Activated CD4-positive, alpha-beta memory T cell treated with anti-CD3 and anti-CD28 coated beads, Interleukin-2, amount 10 ng/mL, durations not matched to agents 7 days and 5 days (primary cell): ENCODE measurements around the gene ZSWIM5. TPM values are rescaled to one million over a fixed set of nuclear protein-coding genes. Genes with fewer than 3 reads are reported as not detected.

Experiments used
- CTCF ChIA-PET: fragments of 350-600 bp; sonication (Branson Sonifier 250); formaldehyde crosslinking; loops from one replicate; lab custom pipeline; 2021; ENCODE audit warnings: antibody characterized with exemption, inconsistent platforms; lab: Charles Lee
- POLR2A ChIA-PET: fragments of 350-600 bp; sonication (Branson Sonifier 250); formaldehyde crosslinking; loops from one replicate; lab custom pipeline; 2021; ENCODE audit warnings: antibody characterized with exemption; lab: Charles Lee
- DNase-seq: peaks from one replicate; pipeline ENCODE4 v3.0.0-alpha.2; 2020
- H3K27ac Mint-ChIP-seq: one replicate; pipeline ENCODE4 v1.8.0; 2021; ENCODE audit warnings: mild to moderate bottlenecking, mixed read lengths
- H3K27me3 Mint-ChIP-seq: one replicate; pipeline ENCODE4 v1.8.0; 2021; ENCODE audit warnings: mixed read lengths
- H3K36me3 Mint-ChIP-seq: one replicate; pipeline ENCODE4 v1.8.0; 2021; ENCODE audit warnings: low read depth, mixed read lengths
- H3K4me1 Mint-ChIP-seq: one replicate; pipeline ENCODE4 v1.8.0; 2021; ENCODE audit warnings: mixed read lengths
- H3K4me3 Mint-ChIP-seq: one replicate; pipeline ENCODE4 v1.8.0; 2021; ENCODE audit warnings: mild to moderate bottlenecking, mixed read lengths
- H3K9me3 Mint-ChIP-seq: one replicate; pipeline ENCODE4 v1.8.0; 2021; ENCODE audit warnings: mixed read lengths
- total RNA-seq, 2 experiments: library from RNA; stranded (reverse); gene quantifications; one replicate each; pipeline ENCODE4 v1.2.3, GENCODE V29; 2021

Gene ZSWIM5
- total RNA-seq, 2 experiments from 2014 or later: 0.30 to 0.38 TPM

DNA sequence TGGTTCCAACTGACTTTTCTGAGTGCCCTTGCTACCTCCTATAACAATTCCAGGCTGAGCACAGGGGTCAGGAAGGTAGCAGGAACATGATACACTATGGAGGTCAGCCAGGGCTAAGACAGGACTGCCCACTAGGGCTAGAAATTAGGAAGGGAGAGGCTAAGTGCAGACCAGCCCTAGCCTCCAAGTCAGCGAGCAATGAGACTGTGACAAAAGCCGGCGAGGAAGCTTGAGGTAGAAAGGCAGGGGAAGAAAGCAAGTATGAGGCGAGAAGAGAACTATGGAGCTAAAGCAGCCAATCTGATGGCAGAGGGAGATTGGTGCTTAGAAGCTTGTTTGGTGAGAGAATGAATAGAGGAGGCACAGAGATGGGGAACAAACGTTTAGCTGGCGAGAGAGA lies 189.6 kb downstream of the ZSWIM5 start:
- no peak for DNase-seq
- POLR2A ChIA-PET: interaction anchor here (2.5 kb wide), 1 partner anchor 286 kb away, joined by 10 read pairs; no protein-coding TSS in a partner anchor
- H3K27ac Mint-ChIP-seq: no peak overlapping the region
- no peak overlapping the region for H3K4me3 Mint-ChIP-seq
- H3K36me3 Mint-ChIP-seq: peaks cover 7% of the 10 kb centered on the region
- H3K4me1 Mint-ChIP-seq: peaks cover 26% of the 10 kb centered on the region
- no peaks in the 10 kb centered on the region for H3K9me3 Mint-ChIP-seq
- no peaks in the 10 kb centered on the region for H3K27me3 Mint-ChIP-seq
- CTCF ChIA-PET: interaction anchor here (10.6 to 12.8 kb wide), 2 partner anchors 285 to 475 kb away, joined by 104 to 331 read pairs; partner anchors contain the start of gene TESK2

GRCh38 chr1:45016090-45016697 lies 190.2 kb downstream of the ZSWIM5 start:
- Mint-ChIP-seq H3K4me3 (no peak overlapping the region), H3K27ac (no peak overlapping the region), H3K9me3 (no peaks in the 10 kb centered on the region), H3K4me1 (peaks cover 32% of the 10 kb centered on the region), H3K27me3 (no peaks in the 10 kb centered on the region), H3K36me3 (peaks cover 7% of the 10 kb centered on the region)
- ChIA-PET POLR2A (no interaction called here), CTCF (interaction anchor here (0.6 to 12.8 kb wide), 3 partner anchors 15 to 475 kb away, joined by 4 to 331 read pairs (median 104); partner anchors contain the start of gene TESK2)
- no peak for DNase-seq

GRCh38 chr1:45015683-45016082 lies 190.7 kb downstream of the ZSWIM5 start:
- Mint-ChIP-seq H3K9me3 (no peaks in the 10 kb centered on the region), H3K27me3 (no peaks in the 10 kb centered on the region), H3K27ac (no peak overlapping the region), H3K36me3 (peaks cover 7% of the 10 kb centered on the region), H3K4me3 (no peak overlapping the region), H3K4me1 (peaks cover 32% of the 10 kb centered on the region)
- ChIA-PET CTCF (interaction anchor here (0.6 to 12.8 kb wide), 4 partner anchors 15 to 476 kb away, joined by 4 to 331 read pairs (median 56); partner anchors contain the start of genes MUTYH, TESK2 and TOE1), POLR2A (no interaction called here)
- no peak for DNase-seq

DNA sequence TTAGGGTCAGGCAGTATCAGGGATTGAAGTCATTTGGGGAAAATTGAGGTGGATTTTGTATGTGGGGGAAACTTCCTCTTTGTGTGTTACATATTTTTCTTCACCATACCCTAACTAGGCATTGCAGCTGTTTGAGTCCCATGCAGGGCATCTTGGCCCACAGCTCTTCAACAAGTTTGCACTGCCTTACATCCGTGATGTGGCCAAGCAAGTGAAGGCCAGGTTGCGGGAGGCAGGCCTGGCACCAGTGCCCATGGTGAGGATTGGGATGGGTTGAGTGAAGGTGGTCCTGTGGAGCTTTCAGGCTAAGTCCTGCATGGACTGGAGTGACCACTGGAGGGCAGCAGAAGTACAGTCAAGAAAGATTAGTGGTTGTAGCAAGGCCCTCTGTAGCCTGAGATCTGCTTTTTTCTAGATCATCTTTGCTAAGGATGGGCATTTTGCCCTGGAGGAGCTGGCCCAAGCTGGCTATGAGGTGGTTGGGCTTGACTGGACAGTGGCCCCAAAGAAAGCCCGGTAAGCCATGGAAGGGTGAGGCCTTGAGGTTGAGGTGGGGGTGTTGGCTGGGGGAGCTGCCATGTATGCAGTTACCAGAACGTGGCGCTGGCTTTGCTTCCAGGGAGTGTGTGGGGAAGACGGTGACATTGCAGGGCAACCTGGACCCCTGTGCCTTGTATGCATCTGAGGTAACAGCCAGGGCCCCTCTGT lies 191.9 kb downstream of the ZSWIM5 start:
- peak overlapping the region; percentile 12 for H3K4me3 Mint-ChIP-seq
- no peaks in the 10 kb centered on the region for H3K9me3 Mint-ChIP-seq
- peak; percentile 81 for DNase-seq
- ChIA-PET CTCF (interaction anchor here (0.6 to 12.8 kb wide), 21 partner anchors 16 to 554 kb away, joined by 3 to 331 read pairs (median 4); partner anchors contain the start of genes EIF2B3, MUTYH, PLK3 and TESK2), POLR2A (interaction anchor here (0.6 to 5.8 kb wide), 16 partner anchors 28 to 571 kb away, joined by 3 to 43 read pairs (median 4); partner anchors contain the start of genes EIF2B3, MUTYH, RNU5D-1 and RPS8)
- peaks cover 43% of the 10 kb centered on the region for H3K4me1 Mint-ChIP-seq
- no peaks in the 10 kb centered on the region for H3K27me3 Mint-ChIP-seq
- peak overlapping the region; percentile 13 for H3K27ac Mint-ChIP-seq
- peaks cover 7% of the 10 kb centered on the region for H3K36me3 Mint-ChIP-seq

DNA sequence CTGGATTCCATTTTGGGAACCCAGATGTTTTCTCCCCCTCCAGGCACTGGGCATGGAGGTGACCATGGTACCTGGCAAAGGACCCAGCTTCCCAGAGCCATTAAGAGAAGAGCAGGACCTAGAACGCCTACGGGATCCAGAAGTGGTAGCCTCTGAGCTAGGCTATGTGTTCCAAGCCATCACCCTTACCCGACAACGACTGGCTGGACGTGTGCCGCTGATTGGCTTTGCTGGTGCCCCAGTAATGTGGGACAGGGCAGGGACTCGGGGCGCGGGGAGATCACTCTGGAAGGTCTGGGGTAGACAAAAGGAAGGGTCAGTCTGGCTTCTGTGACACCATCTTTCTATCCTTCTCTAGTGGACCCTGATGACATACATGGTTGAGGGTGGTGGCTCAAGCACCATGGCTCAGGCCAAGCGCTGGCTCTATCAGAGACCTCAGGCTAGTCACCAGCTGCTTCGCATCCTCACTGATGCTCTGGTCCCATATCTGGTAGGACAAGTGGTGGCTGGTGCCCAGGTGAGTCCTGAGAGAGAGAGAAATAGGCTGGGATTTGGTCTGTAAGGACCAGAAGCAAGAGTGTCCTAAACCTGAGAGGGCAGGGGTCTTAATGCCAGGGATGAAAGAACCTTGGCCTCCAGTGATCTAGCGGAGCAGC lies 192.7 kb downstream of the ZSWIM5 start:
- peak overlapping the region; percentile 81 for H3K4me3 Mint-ChIP-seq
- H3K36me3 Mint-ChIP-seq: peaks cover 13% of the 10 kb centered on the region
- ChIA-PET CTCF (interaction anchor here (0.6 to 12.8 kb wide), 20 partner anchors 17 to 555 kb away, joined by 3 to 331 read pairs (median 5); partner anchors contain the start of genes EIF2B3, MUTYH, PLK3 and RNU5D-1), POLR2A (interaction anchor here (0.7 to 5.8 kb wide), 13 partner anchors 28 to 326 kb away, joined by 3 to 61 read pairs (median 6); partner anchors contain the start of genes EIF2B3, MUTYH, RNU5D-1 and RPS8)
- peaks cover 47% of the 10 kb centered on the region for H3K4me1 Mint-ChIP-seq
- no peak overlapping the region for H3K27ac Mint-ChIP-seq
- no peaks in the 10 kb centered on the region for H3K9me3 Mint-ChIP-seq
- DNase-seq: no peak
- no peaks in the 10 kb centered on the region for H3K27me3 Mint-ChIP-seq

- CTCF ChIA-PET: interaction anchor here (0.6 to 12.8 kb wide), 18 partner anchors 22 to 739 kb away, joined by 3 to 331 read pairs (median 12); partner anchors contain the start of genes EIF2B3, MUTYH, PLK3 and RNU5D-1
- Mint-ChIP-seq H3K27ac (peak overlapping the region; percentile 85), H3K36me3 (peaks cover 20% of the 10 kb centered on the region), H3K27me3 (no peaks in the 10 kb centered on the region), H3K4me1 (peaks cover 47% of the 10 kb centered on the region), H3K4me3 (peak overlapping the region; percentile 81), H3K9me3 (no peaks in the 10 kb centered on the region)
- DNase-seq: peak; percentile 32
- POLR2A ChIA-PET: interaction anchor here (0.8 to 5.8 kb wide), 23 partner anchors 16 to 571 kb away, joined by 3 to 76 read pairs (median 14); partner anchors contain the start of genes BTBD19, DYNLT4, EIF2B3 and HPDL
These were observed 193.6 kb downstream of the ZSWIM5 start for GRCh38 chr1:45012639-45013278.

GRCh38 chr1:45011837-45012638 lies 194.4 kb downstream of the ZSWIM5 start, which contains the start of gene UROD:
Gene UROD, plus strand, starts transcription at chr1:45012254. Its CDS starts 12 bp downstream, at chr1:45012266.
- peaks cover 25% of the 10 kb centered on the region for H3K36me3 Mint-ChIP-seq
- H3K4me3 Mint-ChIP-seq: peak within 1 kb of the TSS; percentile 81
- peak within 1 kb of the TSS; percentile 85 for H3K27ac Mint-ChIP-seq
- no peaks in the 10 kb centered on the region for H3K27me3 Mint-ChIP-seq
- ChIA-PET CTCF (interaction anchor here (0.8 to 12.8 kb wide), 19 partner anchors 21 to 488 kb away, joined by 3 to 331 read pairs (median 12); partner anchors contain the start of genes CCDC163, EIF2B3, MMACHC and MUTYH), POLR2A (interaction anchor here (0.8 to 5.8 kb wide), 42 partner anchors 9 to 677 kb away, joined by 3 to 76 read pairs (median 4); partner anchors contain the start of genes AKR1A1, ARMH1, BTBD19 and DYNLT4)
- H3K9me3 Mint-ChIP-seq: no peaks in the 10 kb centered on the region
- peaks cover 47% of the 10 kb centered on the region for H3K4me1 Mint-ChIP-seq
- peak; percentile 94 for DNase-seq

GRCh38 chr1:45010855-45011811 lies 195.3 kb downstream of the ZSWIM5 start, which contains the start of gene HECTD3:
Gene HECTD3, minus strand, starts transcription at chr1:45011324. Its CDS starts 67 bp downstream, at chr1:45011257.
- Mint-ChIP-seq H3K9me3 (no peaks in the 10 kb centered on the region), H3K4me1 (peaks cover 47% of the 10 kb centered on the region), H3K4me3 (peak within 1 kb of the TSS; percentile 81), H3K27ac (peak within 1 kb of the TSS; percentile 85), H3K36me3 (peaks cover 32% of the 10 kb centered on the region), H3K27me3 (no peaks in the 10 kb centered on the region)
- DNase-seq: peak; percentile 77
- ChIA-PET CTCF (interaction anchor here (0.7 to 12.8 kb wide), 22 partner anchors 8 to 489 kb away, joined by 3 to 331 read pairs (median 10); partner anchors contain the start of genes CCDC163, EIF2B3, MMACHC and MUTYH), POLR2A (interaction anchor here (0.6 to 5.8 kb wide), 52 partner anchors 8 to 820 kb away, joined by 3 to 76 read pairs (median 4); partner anchors contain the start of genes AKR1A1, ARMH1, BEST4 and BTBD19)

- Mint-ChIP-seq H3K36me3 (peaks cover 39% of the 10 kb centered on the region), H3K4me3 (peak overlapping the region; percentile 81), H3K9me3 (no peaks in the 10 kb centered on the region), H3K27me3 (no peaks in the 10 kb centered on the region), H3K4me1 (peaks cover 47% of the 10 kb centered on the region), H3K27ac (peak overlapping the region; percentile 52)
- POLR2A ChIA-PET: interaction anchor here (0.6 to 5.8 kb wide), 34 partner anchors 10 to 574 kb away, joined by 3 to 76 read pairs (median 6); partner anchors contain the start of genes BEST4, BTBD19, DYNLT4 and EIF2B3
- DNase-seq: peak; percentile 35
- CTCF ChIA-PET: interaction anchor here (0.7 to 12.8 kb wide), 17 partner anchors 8 to 490 kb away, joined by 3 to 331 read pairs (median 15); partner anchors contain the start of genes CCDC163, EIF2B3, MMACHC and MUTYH
These were observed 196.2 kb downstream of the ZSWIM5 start for GRCh38 chr1:45009956-45010854.
